SKM-1 treated with dmso at 0.1 percent for 144 hours (cell line): ENCODE results near the gene NCSTN.

Experiments used
- DNase-seq: peaks from one replicate; lab custom pipeline; 2025; ENCODE audit not compliant: unreplicated experiment; lab: John Stamatoyannopoulos, UW

NCSTN gene

DNA sequence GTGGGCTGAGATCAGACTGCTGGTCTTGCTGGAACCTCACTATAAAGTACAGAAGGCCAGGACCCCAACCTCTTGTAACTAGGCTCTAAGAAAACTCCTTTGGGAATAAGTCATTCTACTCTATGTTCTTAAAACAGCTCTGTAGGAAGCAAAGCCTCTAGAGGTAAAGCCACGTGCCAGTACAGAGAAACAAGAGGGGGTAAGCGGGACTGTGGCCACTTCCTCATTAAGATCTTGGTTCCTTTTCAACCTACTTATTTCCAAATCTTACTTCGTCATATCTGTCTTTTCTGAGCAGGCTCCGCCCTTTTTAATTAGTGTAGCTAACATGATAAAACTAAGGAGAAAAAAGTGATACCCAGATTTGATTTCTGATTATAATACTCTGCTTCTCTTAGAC, 3.8 kb downstream of the NCSTN start:
- DNase-seq = peak; percentile 96

DNA sequence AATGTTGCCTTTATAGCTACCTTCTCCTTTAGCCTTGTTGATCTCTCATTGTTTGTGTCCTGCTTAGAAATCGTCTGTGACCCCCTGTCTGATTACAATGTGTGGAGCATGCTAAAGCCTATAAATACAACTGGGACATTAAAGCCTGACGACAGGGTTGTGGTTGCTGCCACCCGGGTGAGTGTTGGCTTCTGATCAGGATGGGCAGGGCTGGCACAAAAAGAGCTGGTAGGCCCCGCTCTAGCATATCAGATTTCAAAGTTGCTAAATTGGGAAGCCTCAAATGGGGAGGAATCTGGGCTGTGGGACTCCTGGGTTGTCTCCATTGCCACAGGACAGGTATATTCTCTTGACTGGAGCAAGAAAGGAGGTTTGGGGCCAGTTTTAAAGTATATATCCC, 8.4 kb downstream of the NCSTN start:
- no peak for DNase-seq

DNA sequence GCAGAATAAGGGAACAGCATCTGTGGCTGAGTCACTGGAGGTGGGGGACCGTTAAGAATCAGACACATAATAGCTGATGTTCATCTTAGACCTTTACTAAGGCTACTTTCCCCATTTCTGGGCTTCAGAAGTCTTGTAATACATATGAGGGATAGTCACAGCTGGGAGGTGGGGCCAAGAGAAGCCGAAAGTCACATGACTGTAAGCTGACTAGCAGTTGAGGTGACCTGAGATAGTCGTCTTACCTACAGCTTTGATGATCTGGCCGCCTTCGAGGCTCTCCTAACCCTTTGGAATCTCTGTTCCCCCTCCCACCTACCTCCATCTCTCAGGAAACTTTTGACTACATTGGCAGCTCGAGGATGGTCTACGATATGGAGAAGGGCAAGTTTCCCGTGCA, 9.4 kb downstream of the NCSTN start:
- DNase-seq = no peak

DNA sequence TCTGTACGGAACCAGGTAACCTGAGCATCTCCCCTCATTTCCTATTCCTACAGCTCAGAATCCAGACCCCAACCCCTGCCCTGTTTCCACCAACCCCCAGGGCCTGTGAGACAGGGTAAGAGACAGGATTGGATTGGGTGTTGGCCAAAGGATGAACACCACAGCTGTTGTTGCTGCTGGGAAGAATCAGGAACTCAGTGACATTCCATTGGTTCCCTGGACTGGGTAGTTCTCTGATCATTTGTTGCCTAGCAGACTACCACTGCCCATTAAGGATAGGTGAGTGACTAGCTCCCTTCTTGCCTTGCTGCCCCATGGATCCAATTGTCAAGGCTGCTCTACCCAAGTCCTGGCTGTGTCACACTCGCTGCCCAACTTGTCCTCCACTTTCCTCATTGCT, 10.0 kb downstream of the NCSTN start:
- DNase-seq = no peak

DNA sequence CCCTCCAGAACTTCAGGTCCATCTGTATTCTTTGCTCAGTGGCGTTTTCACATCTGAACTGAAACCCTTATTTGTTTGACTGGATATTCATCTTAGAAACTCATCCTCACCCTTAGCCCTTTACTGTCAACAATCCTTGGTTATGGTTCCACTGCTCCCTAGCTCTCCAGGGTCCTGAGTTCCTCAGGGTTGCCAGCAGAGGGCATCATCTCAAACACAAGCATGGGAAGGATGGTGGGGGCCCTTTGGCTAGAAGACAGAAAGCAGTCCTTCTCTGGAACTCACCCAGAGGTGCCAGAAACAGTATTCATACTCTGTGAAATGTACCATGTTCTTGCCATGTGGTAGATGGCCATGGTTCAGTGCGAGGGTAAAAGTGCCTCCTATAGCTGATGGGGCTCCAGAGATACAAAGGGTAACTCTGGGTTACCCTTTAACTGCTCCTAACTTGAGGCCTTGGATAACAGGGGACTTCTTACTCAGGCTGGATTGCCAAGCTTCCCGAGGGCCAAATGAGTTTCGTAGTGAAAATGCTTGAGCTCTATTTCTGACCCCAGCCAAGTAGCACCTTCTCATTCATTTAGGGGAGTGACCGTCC, 11.3 kb downstream of the NCSTN start:
- DNase-seq = peak; percentile 48

DNA sequence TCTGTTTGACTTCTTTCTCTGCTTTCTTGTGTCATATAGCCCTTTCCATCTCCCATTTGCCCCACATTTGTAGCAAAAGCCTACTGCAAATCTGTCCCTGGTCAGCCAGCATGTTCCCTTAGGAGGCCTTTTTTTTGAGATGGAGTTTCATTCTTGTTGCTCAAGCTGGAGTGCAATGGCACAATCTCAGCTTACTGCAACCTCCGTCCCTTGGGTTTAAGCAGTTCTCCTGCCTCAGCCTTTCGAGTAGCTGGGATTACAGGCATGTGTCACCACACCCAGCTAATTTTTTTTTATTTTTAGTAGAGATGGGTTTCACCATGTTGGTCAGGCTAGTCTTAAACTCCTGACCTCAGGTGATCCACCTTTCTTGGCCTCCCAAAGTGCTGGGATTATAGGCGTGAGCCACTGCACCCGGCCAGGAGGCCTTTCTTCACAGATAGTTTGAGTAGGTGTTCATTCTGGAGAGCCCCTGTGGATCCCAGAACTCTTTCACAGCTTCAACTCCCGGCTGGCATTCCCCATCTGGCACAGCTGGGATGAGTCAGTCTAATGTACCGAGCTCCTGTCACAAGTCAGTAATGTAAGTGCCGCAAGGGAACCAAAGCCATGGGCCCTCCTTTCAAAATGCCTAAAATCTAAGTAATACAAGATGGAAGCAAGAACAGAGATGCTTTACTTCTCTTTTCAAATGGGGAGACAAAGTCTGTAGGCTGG, 14.3 kb downstream of the NCSTN start:
- DNase-seq = no peak

DNA sequence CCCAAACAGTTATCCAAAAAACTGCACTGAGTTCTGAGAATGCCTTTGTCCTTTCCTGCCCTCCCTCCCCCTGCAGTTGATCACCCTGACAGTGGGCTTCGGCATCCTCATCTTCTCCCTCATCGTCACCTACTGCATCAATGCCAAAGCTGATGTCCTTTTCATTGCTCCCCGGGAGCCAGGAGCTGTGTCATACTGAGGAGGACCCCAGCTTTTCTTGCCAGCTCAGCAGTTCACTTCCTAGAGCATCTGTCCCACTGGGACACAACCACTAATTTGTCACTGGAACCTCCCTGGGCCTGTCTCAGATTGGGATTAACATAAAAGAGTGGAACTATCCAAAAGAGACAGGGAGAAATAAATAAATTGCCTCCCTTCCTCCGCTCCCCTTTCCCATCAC, 14.9 kb downstream of the NCSTN start:
- no peak for DNase-seq

DNA sequence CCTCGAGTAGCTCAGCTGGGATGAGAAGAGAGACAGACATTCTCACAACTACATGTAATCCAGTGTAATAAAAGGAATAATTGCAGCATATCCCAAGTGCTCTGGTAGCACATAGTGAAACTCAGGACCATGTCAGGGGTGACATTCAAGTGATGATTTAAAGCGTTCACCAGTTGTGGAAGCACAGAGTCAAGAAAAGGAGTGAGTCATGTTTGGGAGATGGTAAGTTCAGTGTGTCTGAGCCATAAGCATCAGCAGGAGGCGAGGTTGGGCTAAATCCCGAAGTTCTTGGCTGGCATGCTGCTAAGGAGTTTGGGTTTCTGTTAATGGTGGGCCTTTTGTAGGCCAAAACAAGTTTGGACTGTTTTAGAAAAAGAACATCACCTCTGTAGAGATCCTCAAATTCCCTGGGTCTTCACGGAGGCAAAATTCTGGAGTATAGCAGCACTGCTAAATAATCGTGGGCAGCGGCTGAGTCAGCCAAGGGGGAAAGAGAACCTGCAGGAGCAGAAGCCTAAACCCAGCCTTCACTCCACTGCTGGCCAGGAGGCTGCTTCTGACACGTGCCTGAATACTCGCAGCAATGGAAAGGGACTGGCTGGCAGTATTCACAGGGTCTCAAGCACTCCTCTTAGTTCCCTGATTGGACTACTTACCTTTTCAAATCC, 16.5 kb downstream of the NCSTN start:
- no peak for DNase-seq

DNA sequence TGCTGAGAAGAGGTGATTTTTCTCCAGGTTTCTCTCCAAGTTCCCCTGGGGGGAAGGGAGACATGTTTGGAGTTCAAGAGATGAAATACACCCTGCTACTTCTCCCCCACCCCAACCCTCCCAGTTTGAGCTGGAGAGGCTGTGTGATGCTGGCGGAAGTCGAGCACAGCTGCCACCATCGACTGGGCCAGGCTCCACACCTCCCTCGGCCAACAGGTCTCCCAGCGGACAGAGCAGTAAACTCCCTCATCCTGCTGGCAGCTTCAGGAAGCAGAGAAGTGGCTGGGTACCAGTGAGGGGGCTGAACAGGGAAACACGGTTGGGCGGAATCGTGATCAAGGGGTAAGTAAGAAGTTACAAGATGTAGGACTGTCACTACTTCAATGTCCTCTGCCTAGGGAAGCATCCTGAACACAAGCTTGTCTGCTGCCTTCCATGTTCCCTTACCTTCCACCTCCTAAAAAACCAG, 17.1 kb downstream of the NCSTN start:
- no peak for DNase-seq

DNA sequence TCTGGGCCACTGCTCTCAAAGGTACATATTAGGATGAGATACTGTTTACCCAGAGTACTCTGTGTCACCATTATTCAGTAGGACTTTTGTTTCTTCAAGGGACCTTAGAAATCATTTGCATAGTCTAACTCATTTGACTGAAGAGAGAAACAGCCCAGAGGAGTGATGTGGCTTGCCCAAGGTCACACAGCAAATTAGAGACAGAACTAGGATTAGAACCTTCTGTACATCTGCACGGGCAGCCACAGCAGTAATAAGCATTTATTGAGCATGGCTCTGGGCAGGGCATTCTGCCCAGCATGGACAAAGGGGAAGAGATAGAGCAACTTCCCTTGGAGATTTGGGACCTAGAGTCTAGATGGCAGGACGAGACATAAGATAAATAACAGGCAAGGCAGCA, 18.0 kb downstream of the NCSTN start:
- no peak for DNase-seq

DNA sequence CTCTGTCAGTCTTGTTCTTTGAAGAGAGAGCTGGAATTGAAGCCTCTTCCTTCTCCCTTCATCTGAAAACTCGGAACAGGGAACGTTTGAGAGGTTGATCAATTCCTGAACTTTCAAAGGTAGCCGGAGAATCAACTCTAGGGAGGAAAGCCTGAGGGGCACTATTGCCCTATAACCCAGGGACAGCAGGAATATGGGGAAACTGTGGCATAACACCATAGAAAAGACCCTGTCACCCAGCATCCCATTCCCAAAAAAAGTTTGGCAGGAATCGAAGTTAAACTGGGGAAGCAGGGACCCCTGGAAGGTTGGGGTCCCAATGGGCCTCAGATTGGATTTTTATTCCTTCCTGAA, 18.6 kb downstream of the NCSTN start:
- DNase-seq = no peak

DNA sequence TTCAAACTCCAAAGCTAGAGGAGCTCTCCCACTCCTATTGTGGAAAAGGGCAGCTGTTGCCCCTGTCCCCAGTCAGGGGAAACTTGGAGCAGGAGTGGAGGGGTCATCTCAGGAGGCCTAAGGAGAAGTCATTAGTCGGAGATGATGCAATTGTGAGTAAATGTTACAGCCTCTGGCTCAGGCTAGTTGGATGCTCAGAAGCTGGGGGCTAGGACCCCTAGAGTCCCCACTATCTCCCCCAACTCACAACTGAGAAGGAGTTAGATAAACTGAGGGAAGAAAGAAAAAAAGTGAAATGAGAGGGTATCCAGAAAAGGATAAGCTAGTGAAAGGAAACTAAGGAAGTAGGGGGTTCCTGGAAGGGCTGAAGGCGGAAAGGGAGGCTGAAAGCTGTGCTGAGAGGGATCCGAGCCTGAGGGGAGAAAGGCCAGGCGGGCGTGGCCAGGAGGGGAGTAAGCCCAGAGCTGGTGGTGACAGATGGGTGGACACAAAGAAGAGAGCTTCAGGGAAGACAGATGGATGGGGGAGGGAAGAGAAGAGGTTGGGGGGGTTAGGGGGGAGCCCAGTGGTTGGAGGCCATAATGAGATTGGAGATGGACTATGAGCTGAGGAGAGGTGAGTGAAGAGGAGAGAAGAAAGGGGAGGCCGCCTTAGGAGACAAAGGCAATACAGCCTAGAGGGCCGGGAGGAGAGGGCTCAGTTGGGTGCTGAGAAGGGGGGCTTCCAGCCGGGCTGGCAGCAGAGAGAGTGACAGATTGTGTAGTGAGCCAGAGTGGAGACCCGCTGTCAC, 19.2 kb downstream of the NCSTN start:
- DNase-seq = peak; percentile 13

DNA sequence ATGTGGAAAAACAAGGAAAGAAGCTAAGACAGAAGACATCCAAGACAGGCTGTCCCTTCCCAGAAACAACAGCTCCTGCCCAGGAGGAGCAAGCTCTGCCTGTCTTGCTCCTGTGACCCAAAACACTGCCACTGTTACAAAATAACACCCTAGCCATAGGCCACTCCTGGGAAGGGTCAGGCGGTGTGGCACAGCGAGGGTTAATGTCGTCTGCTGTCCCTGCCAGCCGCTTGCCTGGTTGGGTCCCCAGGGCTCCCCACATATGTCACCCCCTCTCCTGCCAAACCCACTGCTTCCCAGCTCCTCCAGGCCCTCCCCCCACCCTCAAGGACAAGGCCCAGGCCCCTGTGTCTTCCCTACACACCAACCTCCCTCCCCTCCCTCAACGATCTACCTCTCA, 19.8 kb downstream of the NCSTN start:
- DNase-seq = no peak

DNA sequence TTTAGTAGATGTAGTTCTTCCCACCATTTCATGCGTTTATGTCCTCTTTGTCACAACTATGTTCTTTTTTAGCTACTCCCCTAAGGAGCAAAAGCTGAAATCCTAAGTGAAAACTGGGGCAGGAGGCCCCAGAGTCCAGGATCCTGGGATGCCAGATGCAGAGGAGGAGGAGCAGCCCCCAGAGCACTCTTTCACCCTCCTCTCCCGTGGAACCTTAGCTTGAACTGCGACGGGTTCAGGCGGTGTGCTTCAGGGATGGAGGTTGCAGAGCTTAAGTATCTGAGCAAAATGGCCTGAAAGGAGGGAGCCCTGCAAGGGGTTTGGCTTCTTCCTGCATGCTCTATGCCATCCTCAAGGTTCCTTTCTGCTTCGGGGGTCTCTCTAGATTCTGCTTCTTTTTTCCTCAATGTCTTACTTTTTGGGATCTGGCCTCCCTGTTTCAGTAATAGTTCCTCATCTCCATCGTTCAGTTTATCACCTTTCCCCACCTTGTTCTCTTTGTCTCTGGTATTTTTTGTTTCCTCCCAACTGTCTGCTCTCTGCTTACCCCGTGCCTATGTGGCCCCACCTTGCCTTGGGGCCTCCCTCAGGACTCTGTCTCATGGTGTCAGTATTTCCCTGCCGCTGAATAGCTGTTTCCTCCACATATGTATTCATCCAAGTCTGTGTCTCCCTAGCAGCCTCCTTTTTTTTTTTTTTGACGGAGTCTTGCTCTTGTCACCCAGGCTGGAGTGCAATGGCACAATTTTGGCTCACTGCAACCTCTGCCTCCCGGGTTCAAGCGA, 21.0 kb downstream of the NCSTN start:
- DNase-seq = no peak

DNA sequence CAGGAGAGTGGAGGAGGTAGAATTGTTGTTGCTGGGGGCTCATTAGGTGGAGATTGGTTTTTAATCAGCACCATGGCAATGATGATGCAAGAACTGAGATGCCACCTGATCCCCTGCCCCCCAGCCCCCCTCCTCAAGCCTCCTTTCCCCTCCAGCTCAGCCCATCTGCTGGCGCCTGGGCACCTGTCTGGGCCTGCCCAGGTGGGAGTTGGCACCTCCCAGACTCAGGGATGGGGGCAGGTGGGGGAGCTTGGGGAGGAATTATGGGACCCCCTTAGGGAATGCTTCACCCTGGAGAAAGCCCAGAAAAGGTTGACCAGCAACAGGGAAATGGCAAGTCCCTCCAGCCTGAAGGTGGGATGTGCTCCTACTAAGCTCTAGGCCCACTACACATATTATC, 22.1 kb downstream of the NCSTN start:
- DNase-seq = no peak

DNA sequence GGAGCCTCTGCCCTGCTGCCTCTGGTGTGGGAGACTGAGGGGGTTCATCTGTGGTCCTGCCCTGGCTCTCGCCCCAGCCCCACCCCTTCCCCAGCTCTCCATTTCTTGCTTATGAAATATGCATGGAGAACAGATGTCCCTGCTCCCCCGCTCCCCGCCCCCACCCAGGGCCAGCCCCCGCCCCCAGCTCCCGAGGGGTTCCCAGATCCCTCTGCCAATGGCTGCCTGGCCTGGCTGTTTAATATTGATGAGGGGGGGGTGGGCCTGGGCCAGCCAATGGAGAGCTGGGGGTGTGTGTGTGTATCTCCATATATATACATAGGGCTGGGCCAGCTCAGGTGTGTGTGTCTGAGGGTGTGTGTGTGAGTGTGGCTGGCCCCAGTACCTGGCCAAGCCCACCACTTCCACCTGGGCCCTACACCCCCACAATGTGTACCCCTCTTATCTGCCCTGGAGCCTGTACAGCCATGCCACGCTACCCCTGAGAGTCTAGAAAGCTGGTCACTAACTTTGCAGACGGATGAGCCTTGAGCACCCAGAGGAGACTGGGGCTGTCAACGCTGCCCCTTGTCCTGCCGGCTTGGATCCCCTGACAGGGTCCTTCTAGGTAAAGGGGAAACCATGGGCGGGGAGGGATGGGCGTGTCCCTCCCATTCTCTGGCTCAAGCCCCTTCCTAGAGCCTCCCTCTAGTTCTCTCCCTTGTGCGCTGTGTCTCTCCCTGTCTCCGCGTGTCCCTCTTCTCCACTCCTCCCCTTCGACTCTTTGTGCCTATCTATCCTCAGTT, 23.7 kb downstream of the NCSTN start, which contains the start of gene NHLH1:
Gene NHLH1, plus strand, starts transcription at position 341 of the 785 bp plus-strand sequence. CDS start 3,661 bp downstream, outside the sequence.
- no peak for DNase-seq

DNA sequence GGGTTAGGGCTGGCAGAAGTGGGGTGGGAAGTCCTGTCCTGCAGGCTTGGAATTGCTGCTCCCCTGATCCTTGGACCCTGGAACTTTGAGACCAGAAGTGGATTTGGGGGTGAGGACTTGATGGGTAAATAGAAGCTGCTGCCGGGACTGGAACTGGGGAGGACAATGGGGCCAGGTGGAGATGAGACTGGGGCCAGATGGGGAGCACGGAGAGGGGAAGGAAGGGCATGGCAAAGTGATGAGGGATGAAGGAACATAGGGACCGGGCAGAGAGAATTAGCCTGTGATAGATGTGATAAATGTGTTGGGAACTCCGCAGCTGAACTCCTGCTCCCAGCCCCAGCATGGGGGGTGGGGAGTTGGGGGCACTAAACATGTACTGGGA, 24.3 kb downstream of the NCSTN start:
- DNase-seq = no peak

DNA sequence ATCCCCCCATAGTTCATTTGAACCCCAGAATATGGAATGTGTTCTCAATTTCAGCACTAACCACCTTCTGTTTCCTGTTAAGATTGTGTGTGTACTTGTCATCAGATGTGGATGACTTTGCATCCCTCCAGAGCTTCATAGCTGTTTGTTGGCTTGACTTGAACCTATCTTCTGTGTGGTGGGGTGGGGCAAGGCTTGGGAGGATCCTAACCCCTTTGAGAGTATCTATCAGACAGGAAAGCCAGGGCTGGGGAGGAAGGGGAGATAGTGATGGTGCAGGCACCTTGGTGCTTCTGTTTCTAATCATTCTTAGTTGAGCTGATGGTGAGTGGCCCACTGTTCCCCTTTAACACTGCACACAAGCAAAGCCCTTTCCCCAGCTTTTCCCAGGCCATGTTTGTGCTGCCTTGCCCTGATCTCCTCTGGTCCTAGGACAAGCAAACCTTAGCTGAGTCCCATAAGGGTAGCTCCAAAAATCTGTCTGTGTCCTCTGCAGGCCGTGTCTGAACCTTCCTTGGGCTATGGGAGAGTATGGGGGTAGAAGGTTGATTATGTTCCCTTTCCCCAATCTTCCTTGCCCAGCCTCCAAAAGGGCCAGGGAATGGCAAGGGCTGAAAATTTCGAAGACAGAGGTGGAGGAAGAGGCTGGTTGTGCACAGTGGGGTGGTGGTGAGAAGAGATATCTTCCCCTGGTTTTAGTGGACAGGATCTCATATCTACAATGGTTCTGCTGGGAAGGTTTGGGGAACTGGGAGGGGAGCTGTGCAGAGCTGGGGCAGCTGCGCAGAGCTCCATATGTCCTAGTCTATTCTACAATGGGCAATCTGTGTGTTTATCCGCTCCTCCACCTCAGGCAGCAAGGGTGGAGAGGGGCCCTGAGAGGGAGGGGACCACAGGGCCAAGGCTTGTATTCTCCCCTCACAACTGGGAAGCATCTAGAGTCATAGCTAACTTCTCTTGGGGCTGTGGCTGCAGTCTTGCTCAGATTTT, 25.0 kb downstream of the NCSTN start:
- no peak for DNase-seq

DNA sequence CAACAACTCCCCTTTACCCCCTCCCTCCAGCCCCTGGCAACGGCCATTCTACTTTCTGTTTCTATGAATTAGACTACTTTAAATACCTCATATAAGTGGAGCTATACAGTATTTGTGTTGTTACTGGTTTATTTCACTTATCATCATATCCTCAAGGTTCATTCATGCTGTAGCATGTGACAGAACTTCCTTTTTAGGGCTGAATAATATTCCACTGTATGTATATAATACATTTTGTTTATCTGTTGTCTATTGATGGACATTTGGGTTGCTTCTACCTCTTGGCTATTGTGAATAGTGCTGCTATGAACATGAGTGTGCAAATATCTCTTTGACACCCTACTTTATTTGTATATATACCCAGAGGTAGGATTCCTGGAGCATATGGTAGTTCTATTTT, 25.9 kb downstream of the NCSTN start:
- no peak for DNase-seq
